GM19099 (cell line): ENCODE data around the gene MAP1LC3B.

Experiments
- POLR2A ChIP-seq: IDR thresholded peaks from 3 replicates; pipeline ENCODE4 v1.6.1; 2011; ENCODE audit warnings: low read depth; ENCODE audit not compliant: insufficient read length; ENCODE audit errors: extremely low read depth

The MAP1LC3B gene

DNA sequence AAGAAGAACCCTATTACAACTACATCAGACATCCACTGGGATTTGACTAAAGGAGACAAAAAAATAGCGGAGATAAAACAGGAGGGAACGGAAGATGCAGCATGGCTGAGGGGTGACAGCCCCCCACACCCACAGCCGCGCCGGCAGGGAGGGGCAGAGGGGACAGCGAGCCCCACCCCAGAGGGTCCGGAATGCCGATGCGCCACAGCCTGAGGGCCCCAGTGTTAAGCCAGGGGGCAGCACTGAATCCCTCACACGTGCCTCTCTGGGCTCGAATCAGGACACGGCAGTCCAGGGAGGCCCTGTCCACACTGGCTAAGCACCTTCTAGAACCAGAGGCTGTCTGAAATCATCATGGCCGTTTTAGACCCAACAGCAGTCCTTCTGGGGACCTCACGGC lies 18.8 kb downstream of the MAP1LC3B start:
- no peak for TF ChIP-seq POLR2A

DNA sequence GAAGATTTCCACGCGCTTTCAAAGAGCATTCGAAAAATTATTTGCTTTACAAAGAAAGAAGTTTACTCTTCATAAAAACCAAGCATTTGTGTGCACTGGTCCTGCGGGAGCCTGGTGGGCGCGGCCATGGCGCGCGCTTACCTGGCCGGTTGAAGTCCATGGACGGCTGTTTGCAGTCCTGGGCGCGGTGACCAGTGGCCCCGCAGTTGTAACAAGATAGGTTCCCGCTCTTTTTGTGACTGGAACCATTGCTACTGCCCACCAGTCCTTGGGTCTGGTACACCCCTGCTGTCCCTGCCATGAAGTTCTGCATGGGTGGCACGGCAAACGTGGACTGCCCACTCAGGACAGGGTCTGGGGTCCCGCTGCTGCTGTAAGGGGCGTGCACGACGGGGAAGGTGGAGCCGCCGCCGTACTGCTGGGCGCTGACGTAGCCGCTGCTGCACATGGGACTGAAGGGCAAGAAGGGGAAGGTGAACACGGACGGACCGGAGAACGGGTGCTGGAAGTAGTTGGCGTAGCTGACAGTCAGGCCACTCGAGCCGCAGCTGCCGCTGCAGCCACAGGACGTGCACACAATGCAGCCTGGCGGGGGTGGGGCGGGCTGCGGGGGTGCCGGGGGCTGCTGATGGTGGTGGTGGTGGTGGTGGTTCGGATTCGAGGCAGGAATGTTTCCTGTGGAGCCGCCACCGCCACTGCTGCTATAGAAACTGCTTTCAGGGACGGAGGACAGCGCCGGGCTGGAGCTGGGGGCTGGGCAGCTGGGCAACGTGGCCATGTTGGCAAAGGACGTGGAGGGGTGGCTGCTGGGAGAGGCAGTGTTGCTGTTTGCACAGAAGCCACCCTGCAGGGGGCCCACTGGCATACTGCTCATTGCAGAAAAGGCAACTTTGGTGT lies 19.5 kb downstream of the MAP1LC3B start:
- no peak for TF ChIP-seq POLR2A

DNA sequence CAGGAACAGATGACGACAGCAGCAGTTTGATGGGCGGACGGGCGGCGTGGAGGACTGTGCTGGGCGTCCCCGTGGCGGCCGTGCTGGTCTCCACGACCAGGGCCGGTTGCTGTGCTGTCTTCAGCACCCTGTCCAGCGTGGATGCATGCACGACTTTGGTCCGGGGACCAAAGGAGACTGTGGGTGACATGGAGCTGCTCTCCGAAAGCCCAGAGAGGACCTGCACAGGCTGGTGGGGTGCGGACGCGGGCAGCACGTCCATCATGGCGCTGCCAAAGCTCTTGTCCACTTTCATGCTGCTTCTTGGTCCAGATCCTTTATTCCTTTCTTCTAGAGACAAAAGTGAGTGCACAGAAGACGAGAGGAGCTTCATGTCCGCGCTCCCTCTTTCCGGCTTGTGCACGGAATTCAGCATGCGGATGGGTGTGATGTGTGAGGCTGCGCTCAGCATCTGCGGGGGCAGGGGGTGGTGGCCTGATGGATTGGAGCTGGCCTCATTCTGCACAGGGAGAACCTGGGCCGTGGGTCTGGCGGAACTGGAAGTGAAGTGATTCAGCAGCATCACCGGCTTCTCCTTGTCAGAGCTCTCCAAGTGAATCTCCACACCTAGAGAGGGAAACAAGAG lies 20.3 kb downstream of the MAP1LC3B start:
- no peak for TF ChIP-seq POLR2A

DNA sequence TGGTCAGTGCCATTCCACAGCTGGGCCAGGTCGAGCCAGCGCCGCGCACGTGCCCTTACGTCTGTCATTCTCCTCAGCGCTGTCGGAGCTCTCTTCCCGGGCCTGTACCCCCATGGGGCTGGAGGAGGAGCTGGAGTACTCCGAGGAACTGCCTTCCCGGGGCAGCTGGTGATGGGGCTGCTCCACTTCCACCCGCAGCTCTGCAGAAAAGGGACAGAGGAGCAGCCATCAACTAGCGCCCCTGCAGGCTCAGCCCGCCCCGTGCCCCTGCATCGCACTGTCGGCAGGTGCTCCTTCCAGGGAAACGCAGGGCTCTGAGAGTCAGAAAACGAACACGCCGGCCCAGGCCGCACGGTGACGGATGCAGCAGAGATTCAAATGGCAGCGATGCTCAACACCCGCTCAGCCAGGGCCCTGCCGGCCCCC lies 20.9 kb downstream of the MAP1LC3B start:
- TF ChIP-seq POLR2A, result no peak

DNA sequence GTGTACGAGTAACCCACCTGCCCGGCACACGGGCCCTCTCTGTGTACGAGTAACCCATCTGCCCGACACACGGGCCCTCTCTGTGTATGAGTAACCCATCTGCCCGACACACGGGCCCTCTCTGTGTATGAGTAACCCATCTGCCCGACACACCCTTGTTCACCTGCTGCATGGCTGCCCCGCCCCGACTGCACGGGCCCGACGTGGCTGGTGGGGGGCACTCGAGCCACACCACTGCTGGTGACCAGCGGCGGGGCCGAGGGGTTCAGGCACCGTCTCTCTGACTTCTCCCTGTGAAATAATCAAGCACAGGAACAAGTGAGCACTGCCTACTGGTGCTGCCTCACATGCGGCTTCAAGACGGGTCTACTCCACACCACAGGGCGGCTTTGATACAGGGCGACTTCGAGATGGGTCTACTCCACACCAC lies 22.1 kb downstream of the MAP1LC3B start:
- no peak for TF ChIP-seq POLR2A

DNA sequence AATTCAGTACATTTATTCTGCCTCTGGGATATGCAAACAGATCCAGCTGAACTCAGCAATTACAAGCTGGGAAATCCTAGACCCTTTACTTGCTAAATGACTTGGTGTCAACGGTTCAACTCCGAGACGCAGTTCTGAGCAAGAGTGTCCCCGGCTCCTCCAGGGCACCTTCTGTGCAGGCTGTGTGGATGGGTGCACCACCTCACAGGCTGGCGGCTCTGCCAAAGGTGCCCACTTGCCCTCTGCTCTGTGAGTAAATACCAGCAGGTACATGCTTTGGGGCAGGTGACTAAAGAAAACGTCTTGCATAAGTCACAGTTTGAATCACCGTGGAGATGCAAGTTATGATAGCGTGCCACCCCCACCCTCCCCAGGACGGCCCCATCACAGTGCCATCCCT lies 23.3 kb downstream of the MAP1LC3B start:
- no peak for TF ChIP-seq POLR2A

DNA sequence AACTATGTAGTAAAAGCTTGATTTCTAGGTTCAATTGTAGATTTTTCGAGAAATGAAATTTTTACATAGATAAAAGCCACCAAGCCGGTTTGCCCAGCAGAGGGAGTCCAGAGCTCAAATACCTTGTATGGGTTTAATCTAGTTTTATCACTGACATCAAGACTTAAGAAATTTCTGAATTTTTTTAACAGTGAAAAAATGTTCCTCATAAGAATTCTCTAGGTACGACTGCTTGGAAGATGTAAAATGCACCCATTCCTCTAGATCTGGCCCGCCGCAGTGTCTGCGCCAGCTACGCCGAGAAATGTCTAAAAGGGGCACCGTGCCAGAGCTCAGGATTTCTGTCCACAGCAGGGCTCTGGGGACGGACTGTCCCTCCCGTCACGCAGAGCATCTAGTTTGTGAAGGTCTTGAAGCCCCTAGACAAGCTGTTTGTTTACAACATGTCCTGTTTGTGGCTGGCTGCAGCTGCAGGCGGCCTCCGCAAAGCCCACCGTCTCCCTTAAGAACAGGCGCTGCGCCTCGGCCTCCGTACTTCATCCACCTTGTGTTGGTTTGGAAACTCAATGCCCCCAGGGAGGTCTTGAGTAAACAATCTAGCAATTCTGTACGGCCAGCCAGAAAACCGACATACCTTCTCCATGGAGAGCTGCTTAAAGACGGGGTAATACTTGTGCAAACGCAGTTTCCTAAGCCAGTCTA lies 24.8 kb downstream of the MAP1LC3B start:
- TF ChIP-seq POLR2A, result no peak

DNA sequence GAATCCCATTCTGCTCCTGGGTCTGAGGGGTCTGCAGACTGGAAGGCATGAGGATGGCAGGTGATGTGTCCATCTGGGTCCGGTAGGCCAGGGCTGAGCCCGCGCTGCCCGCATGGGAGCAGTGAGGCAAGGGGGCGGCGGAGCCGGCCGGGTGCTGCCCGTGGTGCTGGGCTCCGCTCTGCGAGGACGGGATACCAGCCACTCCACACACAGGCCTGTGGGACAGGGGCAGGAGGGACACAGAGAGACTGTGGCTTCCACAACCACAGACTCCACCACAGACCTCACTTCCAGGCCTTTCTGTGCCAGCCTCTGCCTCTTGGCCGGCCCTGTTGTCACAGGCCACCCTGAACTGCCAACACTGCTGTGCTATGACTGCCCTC lies 25.4 kb downstream of the MAP1LC3B start:
- TF ChIP-seq POLR2A, result no peak

DNA sequence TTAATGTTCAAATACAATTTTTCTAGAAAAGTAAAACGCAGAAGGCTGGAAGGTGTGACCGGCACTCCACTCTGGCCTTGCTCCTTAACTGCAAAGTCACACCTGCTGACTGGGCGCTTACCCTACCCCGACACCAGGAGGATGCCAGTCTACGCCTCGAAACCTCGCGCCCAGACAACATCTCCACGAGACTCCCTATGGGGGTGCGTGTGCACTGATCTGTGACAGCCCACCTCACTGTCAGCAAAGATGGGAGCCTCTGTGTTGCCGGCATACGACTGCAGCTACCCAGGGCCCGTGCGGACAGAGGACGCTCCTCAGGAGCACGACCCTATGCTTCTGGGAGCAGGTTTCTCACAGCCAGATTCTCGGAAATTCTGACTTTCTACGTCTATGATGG lies 26.1 kb downstream of the MAP1LC3B start:
- TF ChIP-seq POLR2A, result no peak

DNA sequence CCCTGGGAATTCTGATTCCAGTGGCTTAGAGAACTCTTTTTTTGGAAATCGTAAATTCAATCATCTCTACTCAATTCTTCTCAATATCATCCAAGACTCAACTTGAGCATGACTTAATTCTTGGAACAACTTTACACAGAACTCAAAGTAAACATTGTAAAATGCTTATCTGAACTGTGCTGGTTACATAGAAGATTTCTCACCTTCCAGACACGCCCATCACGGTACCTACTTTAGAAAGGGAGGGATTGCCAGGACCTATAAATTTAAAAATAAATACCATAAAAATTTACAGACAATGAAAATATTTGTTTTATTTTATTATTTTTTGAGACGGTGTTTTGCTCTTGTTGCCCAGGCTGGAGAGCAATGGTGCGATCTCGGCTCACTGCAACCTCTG lies 26.5 kb downstream of the MAP1LC3B start:
- no peak for TF ChIP-seq POLR2A

DNA sequence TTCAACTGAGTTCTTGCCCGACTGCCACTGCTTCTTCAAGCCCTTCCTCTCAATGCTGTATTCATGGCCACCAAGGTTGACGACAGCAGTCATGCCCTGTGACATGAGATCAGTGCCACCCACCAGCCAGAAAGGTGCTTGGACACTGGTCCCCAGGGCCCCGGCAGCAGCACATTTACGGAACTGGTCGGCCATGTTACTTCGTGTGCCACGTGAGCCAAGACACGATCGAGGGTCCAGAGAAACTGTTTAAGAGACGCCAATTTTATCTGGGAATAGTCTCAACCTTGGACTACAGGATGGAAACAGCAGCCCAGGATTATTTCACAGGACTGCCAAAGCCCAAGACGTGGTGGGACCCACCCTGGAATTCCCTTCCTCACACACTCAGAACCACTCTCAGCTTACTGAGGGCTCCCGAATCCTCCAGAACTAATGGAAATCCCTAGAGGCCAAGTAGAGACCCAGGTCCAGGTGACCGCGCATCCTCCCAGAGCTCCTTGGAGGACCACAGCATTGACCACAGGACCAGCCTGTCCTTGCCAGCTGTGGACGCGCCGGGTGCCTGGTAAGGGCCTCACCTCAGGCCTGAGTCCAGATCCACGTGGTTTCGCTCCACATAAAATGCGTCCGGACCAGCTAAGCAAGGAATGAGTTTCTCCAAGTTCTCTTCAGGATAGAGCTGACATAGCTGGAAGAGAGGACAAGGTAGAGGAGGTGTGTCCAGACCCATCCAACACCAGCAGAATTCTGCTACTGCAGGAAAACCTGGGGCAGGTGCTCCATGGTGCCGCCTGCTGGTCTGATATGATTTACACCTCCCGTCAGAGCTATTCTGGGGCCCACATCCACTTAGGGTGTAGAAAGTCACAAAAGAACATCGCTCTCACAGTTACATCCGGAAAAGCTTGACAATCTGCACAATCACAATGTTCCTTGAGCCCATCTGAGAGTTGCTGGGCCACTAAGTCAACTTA lies 28.2 kb downstream of the MAP1LC3B start:
- TF ChIP-seq POLR2A, result no peak

DNA sequence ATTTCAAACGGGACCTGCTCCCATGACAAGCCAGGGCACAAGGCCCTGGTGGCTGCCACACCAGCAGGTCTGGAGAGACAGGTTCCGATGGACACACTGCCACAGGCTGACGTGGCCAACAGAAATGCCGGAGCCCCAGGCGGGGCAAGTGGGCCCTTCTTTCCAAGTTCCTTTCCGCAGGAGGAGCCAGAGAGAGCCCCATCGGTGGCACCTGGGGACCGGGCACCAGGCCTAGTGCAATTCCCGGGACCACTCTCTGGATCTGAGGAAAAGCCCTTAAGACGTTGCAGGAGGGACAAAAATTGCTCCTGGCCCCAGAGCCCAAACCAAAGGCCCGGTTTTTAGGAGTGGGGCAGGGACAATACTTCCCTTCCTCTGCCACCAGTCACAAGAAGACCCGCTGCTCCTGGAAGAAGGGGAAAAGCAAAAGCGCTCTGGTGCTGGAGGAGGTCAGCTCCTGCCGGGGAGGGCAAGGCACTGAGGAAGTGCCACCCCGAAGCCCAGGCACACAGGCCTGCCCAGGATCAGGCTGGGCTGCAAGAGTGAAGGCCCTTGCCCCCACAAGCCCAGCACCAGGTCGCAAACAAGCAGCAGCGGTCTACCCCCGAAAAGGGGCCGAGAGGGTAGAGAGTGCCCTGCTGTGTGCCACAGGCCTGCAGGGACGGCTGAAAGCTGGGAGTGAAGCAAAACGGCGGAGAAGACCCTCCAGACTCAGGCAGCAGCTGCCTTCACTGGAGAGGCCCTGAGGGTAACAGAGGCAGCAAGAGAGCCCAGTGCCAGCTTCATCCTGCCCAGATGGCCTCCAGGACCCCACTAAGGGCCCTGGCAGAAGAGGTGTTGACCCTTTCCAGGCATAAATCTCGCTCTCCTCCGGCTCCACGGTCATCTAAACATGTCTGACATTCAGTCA lies 29.1 kb downstream of the MAP1LC3B start:
- TF ChIP-seq POLR2A, result no peak

DNA sequence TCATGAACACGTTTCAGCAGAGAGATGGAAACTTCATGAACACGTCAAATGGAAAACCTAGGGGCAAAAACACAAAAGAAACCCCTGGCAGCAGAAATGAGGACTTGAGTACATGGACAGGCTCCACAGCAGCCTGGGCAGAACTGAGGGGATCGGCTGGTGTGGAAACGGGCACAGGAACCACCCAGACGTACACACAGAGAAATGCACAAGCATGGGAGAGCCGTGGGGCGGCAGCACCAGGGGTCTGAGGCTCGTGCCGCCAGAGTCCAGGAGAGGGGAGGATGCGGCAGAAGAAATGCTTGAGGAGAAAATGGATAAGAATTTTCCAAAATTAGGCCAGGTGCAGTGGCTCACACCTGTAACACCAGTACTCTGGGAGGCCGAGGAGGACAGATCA lies 30.0 kb downstream of the MAP1LC3B start:
- TF ChIP-seq POLR2A, result no peak

DNA sequence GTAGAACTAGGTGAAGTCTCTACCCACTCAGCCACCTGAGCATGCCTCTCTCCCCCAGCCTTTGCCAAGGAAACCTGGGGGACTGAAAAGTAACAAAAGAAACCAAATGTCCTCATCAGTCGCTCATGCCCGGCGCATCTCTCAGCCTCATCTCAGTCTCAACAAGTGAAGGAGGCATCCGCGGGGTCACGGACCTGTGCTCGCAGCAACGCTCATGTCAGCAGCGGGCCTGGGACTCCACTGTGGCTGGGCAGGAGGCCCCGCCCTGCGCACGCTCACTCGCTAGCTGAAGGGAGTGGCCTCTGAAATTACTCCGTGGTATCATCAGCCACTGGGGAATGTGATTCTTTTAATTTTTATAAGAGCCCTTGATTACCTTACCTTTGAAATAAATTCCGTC lies 31.3 kb downstream of the MAP1LC3B start:
- TF ChIP-seq POLR2A, result no peak

DNA sequence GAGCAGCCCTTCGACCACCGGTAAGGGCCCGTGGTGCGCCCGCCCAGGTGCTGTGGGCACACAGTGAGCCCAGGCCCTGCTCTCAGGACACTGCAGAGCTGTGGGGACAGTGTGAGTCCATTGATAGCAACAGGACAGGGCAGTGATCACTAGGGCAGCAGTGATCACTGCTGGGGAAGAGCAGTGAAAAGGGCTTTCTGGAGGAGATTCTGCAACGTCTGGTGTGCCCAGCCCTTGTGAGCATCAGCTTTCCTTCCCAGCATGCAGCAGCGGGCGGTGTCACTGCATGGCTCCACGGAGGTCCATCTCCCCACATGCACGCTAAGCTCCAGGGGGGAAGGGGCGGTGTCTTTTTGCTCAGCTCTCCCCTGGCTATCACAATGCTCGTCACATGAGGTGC lies 32.1 kb downstream of the MAP1LC3B start:
- TF ChIP-seq POLR2A, result no peak
